SK-N-MC (cell line): ENCODE measurements around the gene RPL18.

Experiments
- EZH2 ChIP-seq: fragments of 200-600 bp; sonication (generic); IDR thresholded peaks from one replicate; pipeline ENCODE4 v1.6.1; 2017; ENCODE audit warnings: antibody characterized with exemption
- FOXP2 ChIP-seq: optimal IDR thresholded peaks from 2 replicates; pipeline ENCODE3; 2011; ENCODE audit warnings: mild to moderate bottlenecking, moderate library complexity; ENCODE audit not compliant: insufficient read depth; ENCODE audit errors: extremely low read length, control extremely low read depth
- POLR2AphosphoS5 ChIP-seq: IDR thresholded peaks from 2 replicates; pipeline ENCODE4 v1.6.1; 2012; ENCODE audit warnings: mild to moderate bottlenecking, low read depth, low read length, borderline replicate concordance

GRCh38 chr19:48636859-48637448 is 18.0 kb upstream of the RPL18 start, which contains the start of gene DBP:
- peak; percentile 42; the same call in 1 of the 2 replicates for TF ChIP-seq POLR2AphosphoS5
- no peak for TF ChIP-seq EZH2
- no peak for TF ChIP-seq FOXP2
